ENCODE measurements around the gene CELA1. TPM values are rescaled to one million over a fixed set of nuclear protein-coding genes. Genes with fewer than 3 reads are reported as not detected.
"Not testable (repeated sequence)": the region's sequence is repeated elsewhere in the genome, so short reads cannot be mapped to it uniquely, and the experiment has no call there.

The CELA1 gene
- total RNA-seq, 1 donor from 2014 or later: not detected

DNA sequence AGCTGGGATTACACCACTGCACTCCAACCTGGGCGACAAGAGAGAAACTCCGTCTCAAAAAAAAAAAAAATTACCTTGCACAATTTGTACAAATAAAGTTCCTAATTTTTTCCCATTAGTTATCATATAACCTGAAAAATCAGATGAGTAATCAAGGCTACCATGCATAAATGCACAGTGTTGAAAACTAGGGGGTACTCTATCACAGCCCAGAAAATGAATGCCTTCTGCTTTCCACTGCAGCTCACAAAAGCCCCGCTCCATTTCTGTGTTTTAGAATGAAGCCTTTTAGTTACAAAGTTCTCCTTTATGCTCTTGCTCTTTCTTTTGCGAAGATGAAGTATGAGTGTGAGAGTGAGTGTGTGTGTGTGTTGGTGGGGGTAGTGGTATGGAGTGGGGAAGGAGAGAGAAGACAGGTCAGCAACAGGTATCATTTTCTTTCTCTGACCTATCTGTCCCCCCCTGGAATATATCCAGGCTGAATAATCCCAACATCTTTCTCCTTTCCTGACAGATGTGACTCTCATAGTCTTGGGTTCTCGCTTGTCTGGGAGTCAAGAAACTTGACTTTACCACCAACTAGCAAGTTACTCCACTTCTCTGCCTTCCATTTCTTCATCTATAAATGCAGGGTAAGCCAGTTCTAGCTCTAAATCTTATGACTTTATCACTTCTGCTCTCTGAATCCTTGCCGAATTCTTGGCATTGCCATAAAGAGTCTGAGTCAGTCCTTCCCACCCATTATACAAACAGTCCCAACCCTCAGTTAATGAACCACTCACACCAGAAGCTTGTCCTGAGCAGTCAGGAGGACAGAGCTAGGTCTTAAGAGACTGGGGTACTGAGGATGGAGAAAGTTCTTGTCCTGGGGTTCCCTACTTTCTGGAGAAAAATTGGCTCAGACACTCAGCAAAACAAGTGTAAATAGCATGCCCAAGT is 38.6 kb downstream of the CELA1 start:
- Histone ChIP-seq H3K27me3 (ENCODE audit: control insufficient read depth, insufficient read depth, low read length) (no peaks in the 10 kb centered on the region), H3K36me3 (ENCODE audit: control insufficient read depth, insufficient read depth, low read length) (no peaks in the 10 kb centered on the region), H3K4me3 (ENCODE audit: low read depth, low read length) (no peak overlapping the region)
- TF ChIP-seq, protein P1, sequence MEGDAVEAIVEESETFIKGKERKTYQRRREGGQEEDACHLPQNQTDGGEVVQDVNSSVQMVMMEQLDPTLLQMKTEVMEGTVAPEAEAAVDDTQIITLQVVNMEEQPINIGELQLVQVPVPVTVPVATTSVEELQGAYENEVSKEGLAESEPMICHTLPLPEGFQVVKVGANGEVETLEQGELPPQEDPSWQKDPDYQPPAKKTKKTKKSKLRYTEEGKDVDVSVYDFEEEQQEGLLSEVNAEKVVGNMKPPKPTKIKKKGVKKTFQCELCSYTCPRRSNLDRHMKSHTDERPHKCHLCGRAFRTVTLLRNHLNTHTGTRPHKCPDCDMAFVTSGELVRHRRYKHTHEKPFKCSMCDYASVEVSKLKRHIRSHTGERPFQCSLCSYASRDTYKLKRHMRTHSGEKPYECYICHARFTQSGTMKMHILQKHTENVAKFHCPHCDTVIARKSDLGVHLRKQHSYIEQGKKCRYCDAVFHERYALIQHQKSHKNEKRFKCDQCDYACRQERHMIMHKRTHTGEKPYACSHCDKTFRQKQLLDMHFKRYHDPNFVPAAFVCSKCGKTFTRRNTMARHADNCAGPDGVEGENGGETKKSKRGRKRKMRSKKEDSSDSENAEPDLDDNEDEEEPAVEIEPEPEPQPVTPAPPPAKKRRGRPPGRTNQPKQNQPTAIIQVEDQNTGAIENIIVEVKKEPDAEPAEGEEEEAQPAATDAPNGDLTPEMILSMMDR (IDR thresholded peaks at IDR 0.05; ENCODE audit: insufficient read depth, low read length, poor library complexity, severe bottlenecking): no peak
- peak; percentile 82 for DNase-seq (ENCODE audit: low read depth)

DNA sequence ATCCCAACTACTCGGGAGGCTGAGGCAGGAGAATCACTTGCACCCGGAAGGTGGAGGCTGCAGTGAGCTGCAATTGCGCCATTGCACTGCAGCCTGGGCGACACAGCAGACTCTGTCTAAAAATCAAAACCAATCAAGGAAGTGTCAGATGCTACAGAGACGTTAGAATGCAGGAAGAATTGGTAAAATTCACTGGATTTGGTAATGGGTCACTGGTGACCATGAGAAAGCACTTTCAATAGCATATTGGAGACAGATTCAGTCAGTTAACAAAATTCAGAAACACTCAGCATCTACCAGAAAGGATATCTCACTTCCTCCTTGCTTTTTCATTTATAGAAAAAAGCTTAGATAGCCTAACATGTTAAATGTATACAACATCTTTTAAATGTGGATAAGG is 40.0 kb downstream of the CELA1 start:
- TF ChIP-seq, protein P1 (IDR thresholded peaks at IDR 0.05; ENCODE audit: insufficient read depth, low read length, poor library complexity, severe bottlenecking): no peak
- no peak overlapping the region for H3K4me3 ChIP-seq (ENCODE audit: low read depth, low read length)
- H3K36me3 ChIP-seq (ENCODE audit: control insufficient read depth, insufficient read depth, low read length): no peaks in the 10 kb centered on the region
- no peaks in the 10 kb centered on the region for H3K27me3 ChIP-seq (ENCODE audit: control insufficient read depth, insufficient read depth, low read length)
- no peak for DNase-seq (ENCODE audit: low read depth)

DNA sequence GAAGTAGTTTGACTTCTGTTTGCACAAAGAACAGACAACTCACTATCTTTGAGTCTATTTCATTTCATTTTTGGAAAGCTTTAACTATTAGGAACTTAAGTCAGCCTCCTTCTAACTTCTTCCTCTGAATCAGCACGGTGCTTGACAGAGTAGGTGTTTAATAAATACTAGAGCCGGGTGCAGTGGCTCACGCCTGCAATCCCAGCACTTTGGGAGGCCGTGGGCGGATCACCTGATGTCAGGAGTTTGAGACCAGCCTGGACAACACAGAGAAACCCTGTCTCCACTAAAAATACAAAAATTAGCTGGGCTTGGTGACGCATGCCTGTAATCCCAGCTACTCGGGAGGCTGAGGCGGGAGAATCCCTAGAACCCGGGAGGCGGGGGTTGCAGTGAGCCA is 45.7 kb downstream of the CELA1 start:
- H3K4me3 ChIP-seq (ENCODE audit: low read depth, low read length); H3K27me3 ChIP-seq (ENCODE audit: control insufficient read depth, insufficient read depth, low read length); DNase-seq (ENCODE audit: low read depth); H3K36me3 ChIP-seq (ENCODE audit: control insufficient read depth, insufficient read depth, low read length): not testable (repeated sequence)

DNA sequence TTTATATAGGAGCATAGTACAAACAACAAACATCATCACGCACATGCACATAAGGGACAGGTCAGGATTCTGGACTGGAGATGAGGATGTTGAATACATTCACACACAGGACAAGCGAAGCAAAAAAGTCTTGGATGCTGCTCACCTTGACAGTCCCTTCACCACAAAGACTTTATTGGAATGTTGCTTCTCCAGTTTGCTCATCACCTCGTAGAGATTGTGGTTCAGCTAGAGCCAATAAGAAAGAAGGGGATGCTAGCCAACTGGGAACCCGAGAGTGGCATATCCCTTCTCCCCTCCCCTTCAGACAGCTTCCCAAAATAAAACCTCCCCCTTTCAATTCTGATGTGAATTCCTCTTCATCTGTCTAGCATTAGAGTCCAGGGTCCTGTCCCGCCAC is 50.8 kb downstream of the CELA1 start:
- Histone ChIP-seq H3K4me3 (ENCODE audit: low read depth, low read length) (no peak overlapping the region), H3K27me3 (ENCODE audit: control insufficient read depth, insufficient read depth, low read length) (no peaks in the 10 kb centered on the region), H3K36me3 (ENCODE audit: control insufficient read depth, insufficient read depth, low read length) (no peaks in the 10 kb centered on the region)
- DNase-seq (ENCODE audit: low read depth): no peak
- TF ChIP-seq, protein P1 (IDR thresholded peaks at IDR 0.05; ENCODE audit: insufficient read depth, low read length, poor library complexity, severe bottlenecking): no peak

DNA sequence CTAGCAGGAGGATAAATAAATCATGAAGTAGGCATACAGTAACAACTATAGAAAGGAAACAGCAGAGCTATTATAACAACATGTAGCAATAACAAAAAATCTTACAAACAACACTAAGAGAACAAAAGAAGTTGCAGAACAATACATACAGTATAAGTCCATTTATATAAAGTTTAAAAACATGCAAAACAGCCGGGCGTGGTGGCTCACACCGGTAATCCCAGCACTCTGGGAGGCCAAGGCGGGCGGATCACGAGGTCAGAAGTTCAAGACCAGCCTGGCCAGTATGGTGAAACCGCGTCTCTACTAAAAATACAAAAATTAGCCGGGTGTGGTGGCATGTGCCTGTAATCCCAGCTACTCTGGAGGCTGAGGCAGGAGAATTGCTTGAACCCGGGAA is 52.4 kb downstream of the CELA1 start:
- not testable (repeated sequence) for H3K4me3 ChIP-seq (ENCODE audit: low read depth, low read length); DNase-seq (ENCODE audit: low read depth); H3K27me3 ChIP-seq (ENCODE audit: control insufficient read depth, insufficient read depth, low read length); H3K36me3 ChIP-seq (ENCODE audit: control insufficient read depth, insufficient read depth, low read length)

DNA sequence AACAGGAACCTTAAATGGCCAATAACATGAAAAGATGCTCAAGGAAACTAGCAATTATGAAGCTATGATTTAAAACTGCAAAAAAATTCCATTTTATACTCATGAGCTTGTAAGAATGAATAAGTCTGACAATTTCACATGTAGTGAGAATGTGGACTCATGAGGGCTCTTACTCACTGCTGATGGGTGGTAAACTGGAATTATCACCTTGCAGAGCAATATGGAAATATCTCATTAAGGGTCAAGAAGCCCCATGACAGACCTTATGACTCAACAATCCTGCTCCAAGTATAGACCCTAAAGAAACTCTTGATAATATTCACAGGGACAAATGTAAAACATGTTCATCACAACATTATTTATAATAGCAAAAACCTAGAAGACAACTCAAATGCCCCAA is 52.8 kb downstream of the CELA1 start:
- TF ChIP-seq, protein P1 (IDR thresholded peaks at IDR 0.05; ENCODE audit: insufficient read depth, low read length, poor library complexity, severe bottlenecking): no peak
- no peaks in the 10 kb centered on the region for H3K27me3 ChIP-seq (ENCODE audit: control insufficient read depth, insufficient read depth, low read length)
- DNase-seq (ENCODE audit: low read depth): no peak
- H3K36me3 ChIP-seq (ENCODE audit: control insufficient read depth, insufficient read depth, low read length): no peaks in the 10 kb centered on the region
- no peak overlapping the region for H3K4me3 ChIP-seq (ENCODE audit: low read depth, low read length)

DNA sequence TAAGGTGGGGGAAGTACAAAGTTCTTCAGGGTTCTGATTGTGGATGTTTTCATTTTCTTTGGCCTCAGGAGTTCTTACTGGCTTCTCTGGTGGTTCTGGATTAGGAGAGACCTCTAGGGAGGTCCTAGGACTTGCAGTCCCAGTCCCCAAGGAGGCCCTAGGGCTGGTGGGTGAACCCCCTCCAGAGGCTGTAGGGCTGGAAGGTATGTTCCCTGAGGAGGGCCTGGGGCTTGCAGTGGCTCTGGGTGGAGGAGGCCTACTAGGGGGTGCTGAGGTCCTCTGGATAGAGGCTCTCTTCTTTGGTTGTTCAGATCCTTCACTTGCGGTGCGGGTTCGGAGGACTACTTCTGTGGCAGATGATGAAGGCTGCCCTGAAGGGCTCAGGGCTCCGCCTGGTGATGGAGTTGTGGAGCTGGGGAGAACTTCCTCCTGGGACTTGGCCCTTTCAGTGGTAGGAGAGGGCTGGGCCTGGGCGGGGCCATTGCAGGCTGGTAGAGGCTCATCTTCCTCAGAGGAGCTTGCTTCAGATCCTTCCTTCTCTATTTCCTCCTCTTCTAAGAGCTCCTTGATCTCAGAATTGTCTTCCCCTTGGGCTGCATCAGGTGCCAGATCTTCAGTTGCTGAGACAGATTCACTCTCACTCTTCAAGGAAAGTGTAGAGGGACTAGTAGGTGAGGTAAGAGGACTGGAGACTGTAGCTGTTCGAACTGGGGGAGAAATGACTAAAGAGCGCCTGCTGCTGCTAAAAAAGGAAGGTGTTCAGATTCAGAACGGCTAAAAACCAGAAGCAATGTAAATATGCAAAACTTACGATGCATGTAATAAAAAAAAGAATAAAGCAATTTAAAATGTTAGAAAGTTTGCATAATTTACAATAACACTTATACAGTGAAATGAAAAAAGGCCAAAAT is 54.6 kb downstream of the CELA1 start:
- not testable (repeated sequence) for H3K27me3 ChIP-seq (ENCODE audit: control insufficient read depth, insufficient read depth, low read length); DNase-seq (ENCODE audit: low read depth); H3K36me3 ChIP-seq (ENCODE audit: control insufficient read depth, insufficient read depth, low read length)

More for the DNA sequence above, 54.6 kb downstream of the CELA1 start:
- H3K4me3 ChIP-seq (ENCODE audit: low read depth, low read length): not testable (repeated sequence)

Data from kidney epithelial cell (primary cell).